ENCODE measurements around the gene SAXO1. TPM values are rescaled to one million over a fixed set of nuclear protein-coding genes. Genes with fewer than 3 reads are reported as not detected.
A peak's percentile ranks its signal among the peaks of the same experiment; 100 is the strongest.

Gene SAXO1
- total and polyA plus RNA-seq, 9 donors: 0.04 to 0.22 (median 0.11) TPM

DNA sequence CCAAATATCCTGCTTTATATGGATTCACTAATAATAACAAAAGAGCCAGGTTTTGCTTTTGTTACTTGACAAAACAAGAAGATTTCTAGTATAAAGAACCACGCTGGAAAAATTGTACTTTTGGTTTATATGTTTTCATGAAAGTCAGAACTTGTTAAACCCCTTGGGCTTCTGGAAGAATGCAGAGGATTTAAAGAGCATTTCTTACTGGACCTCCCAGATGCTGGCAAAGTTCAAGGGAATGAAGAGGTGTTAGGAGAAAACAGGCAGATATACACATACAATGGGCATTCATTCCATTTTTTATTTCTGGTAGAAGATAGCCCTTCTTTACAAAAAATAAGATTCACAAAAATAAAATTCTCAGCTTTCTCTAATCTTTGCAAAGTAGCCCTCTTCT, 61.1 kb downstream of the SAXO1 start:
- no CpG with 5 or more reads among the region's 1 CpG for WGBS (ENCODE audit: insufficient coverage)
- Histone ChIP-seq H3K9me3 (replicated peaks; ENCODE audit: control insufficient read depth, low read depth, low read length) (no peaks in the 10 kb centered on the region), H3K4me3 (ENCODE audit: low read length) (no peak overlapping the region), H3K27ac (ENCODE audit: low read length) (peak overlapping the region; percentile 38), H3K36me3 (ENCODE audit: control insufficient read depth, insufficient read depth, low read length) (no peaks in the 10 kb centered on the region), H3K27me3 (ENCODE audit: control insufficient read depth, insufficient read depth, low read length) (no peaks in the 10 kb centered on the region), H3K4me1 (ENCODE audit: control insufficient read depth, insufficient read depth, low read length) (peaks cover 25% of the 10 kb centered on the region)
- peak; percentile 54 for DNase-seq

DNA sequence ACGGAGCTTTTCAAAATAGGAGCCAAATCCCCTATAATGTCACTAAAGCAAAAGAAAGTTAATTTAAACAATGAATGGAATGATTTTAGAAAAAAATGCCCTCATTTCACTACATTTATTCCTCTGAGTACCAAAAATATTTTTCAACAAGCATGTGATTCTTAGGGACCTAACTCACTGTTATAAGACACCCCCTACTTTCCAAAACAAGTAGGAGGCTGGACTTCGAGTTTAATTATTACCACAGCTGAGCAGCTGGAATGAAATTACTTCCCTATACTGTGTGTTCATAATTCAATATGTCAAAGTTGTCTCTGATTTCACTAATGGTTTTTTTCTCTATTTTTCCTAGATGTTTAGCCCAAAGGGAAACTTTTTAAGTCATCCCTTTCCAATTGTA, 61.6 kb downstream of the SAXO1 start:
- Histone ChIP-seq H3K27ac (ENCODE audit: low read length) (peak overlapping the region; percentile 67), H3K4me3 (ENCODE audit: low read length) (no peak overlapping the region), H3K27me3 (ENCODE audit: control insufficient read depth, insufficient read depth, low read length) (no peaks in the 10 kb centered on the region), H3K9me3 (replicated peaks; ENCODE audit: control insufficient read depth, low read depth, low read length) (no peaks in the 10 kb centered on the region), H3K4me1 (ENCODE audit: control insufficient read depth, insufficient read depth, low read length) (peaks cover 25% of the 10 kb centered on the region), H3K36me3 (ENCODE audit: control insufficient read depth, insufficient read depth, low read length) (no peaks in the 10 kb centered on the region)
- no CpG with 5 or more reads among the region's 2 CpGs for WGBS (ENCODE audit: insufficient coverage)
- DNase-seq: peak; percentile 89

DNA sequence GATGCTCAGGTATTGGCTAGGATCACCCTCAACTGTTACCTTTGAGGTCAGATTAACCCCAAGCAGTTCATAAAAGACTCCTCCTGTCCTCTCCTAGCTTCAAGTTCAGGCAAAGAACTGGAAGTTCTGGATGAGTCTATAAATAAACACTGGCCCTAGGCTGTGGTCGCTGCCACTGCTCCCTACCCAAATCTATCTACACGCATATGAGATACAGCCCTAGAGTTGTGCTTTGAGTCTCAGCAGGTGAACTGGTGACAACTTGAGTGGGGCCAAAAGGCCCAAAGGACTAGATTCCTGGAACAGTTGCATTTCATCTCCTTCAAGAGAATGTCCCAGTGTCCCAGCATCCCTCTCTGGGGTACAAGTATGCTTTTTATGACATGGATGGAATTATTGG, 62.6 kb downstream of the SAXO1 start:
- Histone ChIP-seq H3K9me3 (replicated peaks; ENCODE audit: control insufficient read depth, low read depth, low read length) (no peaks in the 10 kb centered on the region), H3K27me3 (ENCODE audit: control insufficient read depth, insufficient read depth, low read length) (no peaks in the 10 kb centered on the region), H3K4me1 (ENCODE audit: control insufficient read depth, insufficient read depth, low read length) (peaks cover 25% of the 10 kb centered on the region), H3K36me3 (ENCODE audit: control insufficient read depth, insufficient read depth, low read length) (no peaks in the 10 kb centered on the region), H3K4me3 (ENCODE audit: low read length) (no peak overlapping the region), H3K27ac (ENCODE audit: low read length) (peak overlapping the region; percentile 67)
- DNase-seq: no peak
- no CpG with 5 or more reads among the region's 2 CpGs for WGBS (ENCODE audit: insufficient coverage)

DNA sequence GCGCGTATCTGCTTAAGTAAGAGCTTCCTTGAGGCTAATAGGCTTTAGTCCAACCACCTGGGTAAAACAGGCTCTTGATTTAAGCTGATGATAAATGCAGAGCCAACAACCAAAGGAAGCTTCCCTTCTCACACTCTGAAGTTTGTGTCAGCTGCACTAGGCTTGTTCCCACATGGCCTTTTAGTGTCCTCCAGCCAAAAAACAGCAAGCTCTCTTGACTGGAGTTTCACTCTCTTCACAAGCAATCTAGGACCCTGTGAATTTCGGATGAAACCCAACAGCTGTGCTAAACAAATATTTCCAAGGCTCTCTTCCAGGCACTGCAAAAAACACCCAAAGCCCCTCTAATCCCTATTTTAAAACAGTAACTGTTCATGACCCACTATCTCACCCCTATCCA, 63.9 kb downstream of the SAXO1 start:
- Histone ChIP-seq H3K27me3 (ENCODE audit: control insufficient read depth, insufficient read depth, low read length) (no peaks in the 10 kb centered on the region), H3K4me1 (ENCODE audit: control insufficient read depth, insufficient read depth, low read length) (peaks cover 25% of the 10 kb centered on the region), H3K4me3 (ENCODE audit: low read length) (no peak overlapping the region), H3K27ac (ENCODE audit: low read length) (peak overlapping the region; percentile 67), H3K36me3 (ENCODE audit: control insufficient read depth, insufficient read depth, low read length) (no peaks in the 10 kb centered on the region), H3K9me3 (replicated peaks; ENCODE audit: control insufficient read depth, low read depth, low read length) (no peaks in the 10 kb centered on the region)
- 0% methylated on average over 1 of the region's 3 CpGs for WGBS (ENCODE audit: insufficient coverage)
- peak; percentile 99 for DNase-seq

DNA sequence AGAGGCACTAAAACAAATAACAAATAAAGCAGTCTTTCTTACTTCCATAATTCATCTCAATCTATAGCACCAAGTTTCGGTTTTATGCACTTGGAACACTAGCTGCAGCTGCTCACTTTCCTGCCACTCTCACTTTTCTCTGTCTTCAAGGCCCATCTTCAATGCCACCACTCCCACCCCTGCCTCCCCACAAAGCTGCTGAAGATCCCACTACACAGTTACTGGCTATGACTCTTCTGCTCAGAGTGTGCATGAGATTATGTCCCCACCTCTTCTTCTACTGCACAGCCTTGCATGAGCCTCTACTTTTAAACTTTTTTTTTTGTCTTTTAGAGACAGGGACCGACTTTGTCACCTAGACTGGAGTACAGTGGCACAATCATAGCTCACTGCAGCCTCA, 77.4 kb downstream of the SAXO1 start:
- no peaks in the 10 kb centered on the region for H3K4me1 ChIP-seq (ENCODE audit: control insufficient read depth, insufficient read depth, low read length)
- no peak overlapping the region for H3K4me3 ChIP-seq (ENCODE audit: low read length)
- no peaks in the 10 kb centered on the region for H3K9me3 ChIP-seq (replicated peaks; ENCODE audit: control insufficient read depth, low read depth, low read length)
- no peaks in the 10 kb centered on the region for H3K27me3 ChIP-seq (ENCODE audit: control insufficient read depth, insufficient read depth, low read length)
- WGBS (ENCODE audit: insufficient coverage): 76% methylated on average over 1 of the region's 2 CpGs
- DNase-seq: no peak
- H3K27ac ChIP-seq (ENCODE audit: low read length): no peak overlapping the region
- no peaks in the 10 kb centered on the region for H3K36me3 ChIP-seq (ENCODE audit: control insufficient read depth, insufficient read depth, low read length)

DNA sequence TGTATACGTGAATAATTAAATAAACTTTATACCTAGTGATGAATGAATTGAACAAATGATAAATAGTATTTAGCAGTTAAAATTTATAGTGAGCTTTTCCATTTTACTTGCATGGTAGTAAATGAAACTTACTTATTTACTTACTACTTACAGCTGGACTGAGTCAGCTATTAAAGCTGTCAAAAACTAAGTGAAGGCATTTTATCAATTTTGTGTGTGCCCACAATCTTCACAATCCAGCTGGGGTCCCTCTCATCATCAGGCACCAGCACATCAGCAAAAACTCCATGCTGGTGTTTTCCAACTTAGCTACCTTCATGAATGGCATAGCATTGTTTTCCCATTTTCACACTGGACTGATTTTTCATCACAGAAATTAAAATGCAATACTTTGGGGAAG, 81.1 kb downstream of the SAXO1 start:
- no peaks in the 10 kb centered on the region for H3K4me1 ChIP-seq (ENCODE audit: control insufficient read depth, insufficient read depth, low read length)
- H3K36me3 ChIP-seq (ENCODE audit: control insufficient read depth, insufficient read depth, low read length): no peaks in the 10 kb centered on the region
- WGBS (ENCODE audit: insufficient coverage): no CpG with 5 or more reads among the region's 1 CpG
- H3K4me3 ChIP-seq (ENCODE audit: low read length): no peak overlapping the region
- no peaks in the 10 kb centered on the region for H3K9me3 ChIP-seq (replicated peaks; ENCODE audit: control insufficient read depth, low read depth, low read length)
- no peak overlapping the region for H3K27ac ChIP-seq (ENCODE audit: low read length)
- no peaks in the 10 kb centered on the region for H3K27me3 ChIP-seq (ENCODE audit: control insufficient read depth, insufficient read depth, low read length)
- DNase-seq: no peak

DNA sequence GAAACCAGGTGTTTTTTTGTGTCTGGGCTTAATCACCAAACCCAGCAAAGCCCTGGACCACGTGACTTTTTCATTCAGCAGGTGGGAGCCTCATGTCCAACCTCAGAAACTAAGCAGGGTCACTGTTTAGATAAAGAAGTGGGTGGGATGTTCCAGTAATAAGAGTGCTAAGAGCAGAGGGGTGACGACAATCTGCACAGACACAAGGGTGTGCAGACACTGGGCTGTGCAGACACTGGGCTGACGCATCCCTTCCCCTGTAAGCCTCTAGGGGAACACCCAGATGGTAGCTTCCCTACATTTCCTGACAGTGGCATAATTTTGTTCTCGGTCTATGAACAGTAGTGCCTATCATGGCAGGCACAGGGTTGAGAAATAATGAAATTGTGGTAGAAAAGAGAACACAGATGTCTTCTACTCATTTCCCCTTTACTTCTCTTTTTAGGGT, 85.1 kb downstream of the SAXO1 start:
- Histone ChIP-seq H3K9me3 (replicated peaks; ENCODE audit: control insufficient read depth, low read depth, low read length) (no peaks in the 10 kb centered on the region), H3K27ac (ENCODE audit: low read length) (no peak overlapping the region), H3K4me1 (ENCODE audit: control insufficient read depth, insufficient read depth, low read length) (no peaks in the 10 kb centered on the region), H3K27me3 (ENCODE audit: control insufficient read depth, insufficient read depth, low read length) (no peaks in the 10 kb centered on the region), H3K36me3 (ENCODE audit: control insufficient read depth, insufficient read depth, low read length) (no peaks in the 10 kb centered on the region), H3K4me3 (ENCODE audit: low read length) (no peak overlapping the region)
- WGBS (ENCODE audit: insufficient coverage): 36% methylated on average over 2 of the region's 4 CpGs
- no peak for DNase-seq

DNA sequence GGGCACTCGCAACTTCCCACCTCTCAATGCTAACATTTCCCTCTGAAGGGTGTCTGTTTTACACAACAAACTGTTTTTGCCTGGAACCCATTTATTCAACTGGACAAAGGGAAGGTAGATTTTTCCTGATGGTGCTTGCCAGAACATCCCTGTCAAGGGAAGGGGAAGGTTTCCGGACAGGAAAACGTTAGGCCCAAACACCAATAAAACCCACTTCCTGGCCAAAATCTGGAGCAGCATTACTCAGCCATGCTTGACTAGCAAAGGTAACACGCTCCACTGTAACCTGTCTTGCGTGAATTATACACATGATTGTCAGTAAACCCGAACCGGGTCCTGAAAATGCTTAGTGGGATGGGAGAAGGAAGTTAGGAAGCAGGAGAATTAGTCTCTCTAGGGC, 90.2 kb downstream of the SAXO1 start:
- Histone ChIP-seq H3K4me1 (ENCODE audit: control insufficient read depth, insufficient read depth, low read length) (no peaks in the 10 kb centered on the region), H3K9me3 (replicated peaks; ENCODE audit: control insufficient read depth, low read depth, low read length) (no peaks in the 10 kb centered on the region), H3K36me3 (ENCODE audit: control insufficient read depth, insufficient read depth, low read length) (no peaks in the 10 kb centered on the region), H3K27ac (ENCODE audit: low read length) (peak overlapping the region; percentile 10), H3K4me3 (ENCODE audit: low read length) (no peak overlapping the region), H3K27me3 (ENCODE audit: control insufficient read depth, insufficient read depth, low read length) (no peaks in the 10 kb centered on the region)
- DNase-seq: peak; percentile 33
- WGBS (ENCODE audit: insufficient coverage): 100% methylated on average over 1 of the region's 7 CpGs

DNA sequence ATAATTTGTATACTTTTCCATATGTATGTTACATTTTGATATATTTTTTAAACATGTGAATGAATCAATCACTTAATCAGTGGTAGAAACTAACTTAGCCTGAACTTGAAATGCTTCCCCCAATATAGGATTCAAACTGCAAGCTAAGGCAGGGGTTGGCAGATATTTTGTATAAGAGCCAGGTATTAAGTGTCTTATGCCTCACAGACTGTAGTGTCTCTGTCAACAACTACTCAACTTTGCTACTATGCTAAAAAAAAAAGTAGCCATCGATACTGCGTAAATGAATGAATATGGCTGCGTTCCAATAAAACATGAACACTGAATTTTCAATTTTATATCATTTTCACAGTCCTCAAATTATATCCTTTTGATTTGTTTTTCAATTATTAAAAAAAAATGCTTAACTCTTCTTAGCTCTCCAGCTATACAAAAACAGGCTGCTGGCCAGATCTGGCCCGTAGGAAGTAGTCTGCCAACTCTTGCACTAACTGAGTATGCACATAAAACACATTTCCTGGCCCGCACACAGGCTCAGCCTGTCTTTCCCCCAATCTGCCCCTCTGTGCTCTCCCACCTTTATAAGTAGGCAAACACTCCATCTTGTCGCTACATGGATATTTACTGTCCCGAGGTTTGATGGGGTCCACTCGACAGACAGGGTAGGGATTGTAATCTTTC, 91.8 kb downstream of the SAXO1 start:
- DNase-seq: no peak
- Histone ChIP-seq H3K4me3 (ENCODE audit: low read length) (no peak overlapping the region), H3K27me3 (ENCODE audit: control insufficient read depth, insufficient read depth, low read length) (no peaks in the 10 kb centered on the region), H3K4me1 (ENCODE audit: control insufficient read depth, insufficient read depth, low read length) (no peaks in the 10 kb centered on the region), H3K9me3 (replicated peaks; ENCODE audit: control insufficient read depth, low read depth, low read length) (no peaks in the 10 kb centered on the region), H3K36me3 (ENCODE audit: control insufficient read depth, insufficient read depth, low read length) (no peaks in the 10 kb centered on the region), H3K27ac (ENCODE audit: low read length) (no peak overlapping the region)
- no CpG with 5 or more reads among the region's 8 CpGs for WGBS (ENCODE audit: insufficient coverage)

DNA sequence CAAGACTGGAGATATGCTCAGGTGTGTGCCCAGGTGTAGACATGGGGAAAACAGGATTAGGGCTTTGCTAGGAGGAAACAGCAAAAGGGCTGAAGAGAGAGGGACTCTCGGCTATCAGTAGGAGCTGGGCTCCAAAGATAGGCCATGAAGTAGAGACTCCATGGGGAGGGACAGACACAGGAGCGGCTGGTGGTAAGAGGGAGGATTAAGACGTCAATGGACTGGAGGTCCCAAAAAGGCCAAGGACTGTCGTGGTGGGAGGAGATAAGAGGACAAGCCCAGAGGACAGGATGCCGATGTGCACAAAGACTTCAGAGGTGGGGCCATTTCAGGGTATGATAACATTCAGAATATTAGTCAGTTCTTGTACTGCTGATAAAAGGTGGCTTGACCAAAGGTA, 93.1 kb downstream of the SAXO1 start:
- peaks cover 2% of the 10 kb centered on the region for H3K4me1 ChIP-seq (ENCODE audit: control insufficient read depth, insufficient read depth, low read length)
- WGBS (ENCODE audit: insufficient coverage): 90% methylated on average over 5 of the region's 5 CpGs

More for the DNA sequence above, 93.1 kb downstream of the SAXO1 start:
- Histone ChIP-seq H3K27ac (ENCODE audit: low read length) (no peak overlapping the region), H3K27me3 (ENCODE audit: control insufficient read depth, insufficient read depth, low read length) (no peaks in the 10 kb centered on the region), H3K4me3 (ENCODE audit: low read length) (no peak overlapping the region), H3K9me3 (replicated peaks; ENCODE audit: control insufficient read depth, low read depth, low read length) (no peaks in the 10 kb centered on the region), H3K36me3 (ENCODE audit: control insufficient read depth, insufficient read depth, low read length) (no peaks in the 10 kb centered on the region)
- no peak for DNase-seq

All from muscle of leg (tissue), 11 donors.